ENCODE measurements around the gene FUT7. TPM values are rescaled to one million over a fixed set of nuclear protein-coding genes. Genes with fewer than 3 reads are reported as not detected.

Gene FUT7
- total and polyA plus RNA-seq, 2 of the 13 experiments (the other 11 are each of a cell fraction or from before 2014, with no cell fraction given) = 0.05 TPM; not detected in 1

DNA sequence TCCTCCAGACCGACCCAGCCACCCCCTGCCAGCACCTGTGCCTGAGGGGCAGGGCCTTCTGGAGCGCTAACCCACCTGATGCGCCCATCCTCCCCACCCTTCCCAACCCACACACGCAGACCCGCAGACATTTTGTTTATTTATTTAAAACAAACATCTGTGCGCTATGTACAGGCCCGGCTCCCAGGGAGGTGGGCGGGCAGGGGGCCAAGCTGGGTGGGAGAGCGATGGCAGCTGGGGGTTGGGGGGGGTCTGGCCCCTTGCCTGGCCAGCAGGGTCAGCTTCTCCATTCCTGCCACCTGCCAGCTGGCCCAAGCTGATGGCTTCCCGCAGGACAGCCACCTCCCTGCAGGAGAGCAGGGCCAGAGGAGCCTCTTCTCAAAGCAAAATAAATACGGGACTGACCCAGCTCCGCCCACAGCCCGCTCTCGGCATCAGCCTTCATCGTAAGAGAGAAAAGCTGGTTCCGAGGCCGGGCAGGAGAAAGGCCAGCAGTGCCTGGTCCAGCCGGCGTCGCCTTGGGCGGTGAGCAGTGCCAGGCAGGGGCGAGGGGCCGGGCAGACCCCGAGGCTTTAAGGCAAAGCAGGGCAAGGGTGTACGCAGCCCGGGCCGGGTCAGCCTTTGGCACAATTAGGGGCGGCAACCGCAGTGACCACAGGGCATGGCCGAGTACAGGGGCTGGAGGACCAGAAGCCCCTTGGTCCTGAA is 24.6 kb downstream of the FUT7 start (continued):
- TF ChIP-seq SMYD3 (CRISPR knock-in tag; IDR thresholded peaks at IDR 0.05) (no peak), HNRNPL (IDR thresholded peaks at IDR 0.05; ENCODE audit: low read depth, low read length) (no peak)
- TF ChIP-seq, protein P1, sequence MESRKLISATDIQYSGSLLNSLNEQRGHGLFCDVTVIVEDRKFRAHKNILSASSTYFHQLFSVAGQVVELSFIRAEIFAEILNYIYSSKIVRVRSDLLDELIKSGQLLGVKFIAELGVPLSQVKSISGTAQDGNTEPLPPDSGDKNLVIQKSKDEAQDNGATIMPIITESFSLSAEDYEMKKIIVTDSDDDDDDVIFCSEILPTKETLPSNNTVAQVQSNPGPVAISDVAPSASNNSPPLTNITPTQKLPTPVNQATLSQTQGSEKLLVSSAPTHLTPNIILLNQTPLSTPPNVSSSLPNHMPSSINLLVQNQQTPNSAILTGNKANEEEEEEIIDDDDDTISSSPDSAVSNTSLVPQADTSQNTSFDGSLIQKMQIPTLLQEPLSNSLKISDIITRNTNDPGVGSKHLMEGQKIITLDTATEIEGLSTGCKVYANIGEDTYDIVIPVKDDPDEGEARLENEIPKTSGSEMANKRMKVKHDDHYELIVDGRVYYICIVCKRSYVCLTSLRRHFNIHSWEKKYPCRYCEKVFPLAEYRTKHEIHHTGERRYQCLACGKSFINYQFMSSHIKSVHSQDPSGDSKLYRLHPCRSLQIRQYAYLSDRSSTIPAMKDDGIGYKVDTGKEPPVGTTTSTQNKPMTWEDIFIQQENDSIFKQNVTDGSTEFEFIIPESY (CRISPR knock-in tag; IDR thresholded peaks at IDR 0.05) = peak; percentile 68
- TF ChIP-seq, protein P2, sequence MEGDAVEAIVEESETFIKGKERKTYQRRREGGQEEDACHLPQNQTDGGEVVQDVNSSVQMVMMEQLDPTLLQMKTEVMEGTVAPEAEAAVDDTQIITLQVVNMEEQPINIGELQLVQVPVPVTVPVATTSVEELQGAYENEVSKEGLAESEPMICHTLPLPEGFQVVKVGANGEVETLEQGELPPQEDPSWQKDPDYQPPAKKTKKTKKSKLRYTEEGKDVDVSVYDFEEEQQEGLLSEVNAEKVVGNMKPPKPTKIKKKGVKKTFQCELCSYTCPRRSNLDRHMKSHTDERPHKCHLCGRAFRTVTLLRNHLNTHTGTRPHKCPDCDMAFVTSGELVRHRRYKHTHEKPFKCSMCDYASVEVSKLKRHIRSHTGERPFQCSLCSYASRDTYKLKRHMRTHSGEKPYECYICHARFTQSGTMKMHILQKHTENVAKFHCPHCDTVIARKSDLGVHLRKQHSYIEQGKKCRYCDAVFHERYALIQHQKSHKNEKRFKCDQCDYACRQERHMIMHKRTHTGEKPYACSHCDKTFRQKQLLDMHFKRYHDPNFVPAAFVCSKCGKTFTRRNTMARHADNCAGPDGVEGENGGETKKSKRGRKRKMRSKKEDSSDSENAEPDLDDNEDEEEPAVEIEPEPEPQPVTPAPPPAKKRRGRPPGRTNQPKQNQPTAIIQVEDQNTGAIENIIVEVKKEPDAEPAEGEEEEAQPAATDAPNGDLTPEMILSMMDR (CRISPR knock-in tag; IDR thresholded peaks at IDR 0.05) = no peak
- TF ChIP-seq, protein P3, sequence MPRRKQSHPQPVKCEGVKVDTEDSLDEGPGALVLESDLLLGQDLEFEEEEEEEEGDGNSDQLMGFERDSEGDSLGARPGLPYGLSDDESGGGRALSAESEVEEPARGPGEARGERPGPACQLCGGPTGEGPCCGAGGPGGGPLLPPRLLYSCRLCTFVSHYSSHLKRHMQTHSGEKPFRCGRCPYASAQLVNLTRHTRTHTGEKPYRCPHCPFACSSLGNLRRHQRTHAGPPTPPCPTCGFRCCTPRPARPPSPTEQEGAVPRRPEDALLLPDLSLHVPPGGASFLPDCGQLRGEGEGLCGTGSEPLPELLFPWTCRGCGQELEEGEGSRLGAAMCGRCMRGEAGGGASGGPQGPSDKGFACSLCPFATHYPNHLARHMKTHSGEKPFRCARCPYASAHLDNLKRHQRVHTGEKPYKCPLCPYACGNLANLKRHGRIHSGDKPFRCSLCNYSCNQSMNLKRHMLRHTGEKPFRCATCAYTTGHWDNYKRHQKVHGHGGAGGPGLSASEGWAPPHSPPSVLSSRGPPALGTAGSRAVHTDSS (CRISPR knock-in tag; conservative IDR thresholded peaks at IDR 0.05) = no peak
